SK-N-SH (cell line): ENCODE results near the gene LSS. TPM values are rescaled to one million over a fixed set of nuclear protein-coding genes. Genes with fewer than 3 reads are reported as not detected.
"Not testable (repeated sequence)": the region's sequence is repeated elsewhere in the genome, so short reads cannot be mapped to it uniquely, and the experiment has no call there.

Source experiments
- CTCF ChIA-PET: fragments of 300-600, 350-600 bp; formaldehyde crosslinking; extraction: SDS; loops from one replicate; lab custom pipeline; 2021; lab: Yijun Ruan, JAX
- POLR2A ChIA-PET: fragments of 350-600 bp; sonication (Branson Sonifier 250); formaldehyde crosslinking; extraction: SDS; loops from one replicate; lab custom pipeline; 2020; ENCODE audit warnings: antibody characterized with exemption, inconsistent platforms; lab: Yijun Ruan, JAX
- DNase-seq: peaks from one replicate; pipeline ENCODE4 v3.0.0; 2012
- H2AFZ ChIP-seq: fragments of 200-600 bp; sonication (generic); 2 replicates; pipeline ENCODE4 v1.8.1; 2016; ENCODE audit warnings: antibody characterized with exemption, mild to moderate bottlenecking, low read depth
- H3F3A ChIP-seq: fragments of 200-600 bp; sonication (generic); replicated peaks from 2 replicates; pipeline ENCODE3; 2016; ENCODE audit warnings: antibody characterized with exemption, mild to moderate bottlenecking; ENCODE audit not compliant: insufficient read depth
- H3K27ac ChIP-seq, 2 experiments: fragments of 200-500 bp in 1 of 2; fragments of 200-600 bp in 1 of 2; sonication (Bioruptor generic) in 1 of 2; sonication (generic), shearing (Covaris generic) in 1 of 2; 2 replicates each; pipeline versions ENCODE4 v1.5.1 to v1.6.1; 2014 to 2016; ENCODE audit warnings: low read depth in 2 of 2, inconsistent platforms in 1 of 2, low read length in 1 of 2, mild to moderate bottlenecking in 1 of 2, mixed read lengths in 1 of 2
- H3K27me3 ChIP-seq: fragments of 200-600 bp; sonication (generic), shearing (Covaris generic); 2 replicates; pipeline ENCODE4 v1.6.1; 2016; ENCODE audit warnings: mixed run types; ENCODE audit not compliant: insufficient read depth
- H3K36me3 ChIP-seq, 2 experiments: fragments of 200-500 bp in 1 of 2; fragments of 200-600 bp in 1 of 2; sonication (Bioruptor generic) in 1 of 2; sonication (generic) in 1 of 2; replicated peaks in 1 of 2; 2 replicates each; pipeline versions ENCODE3 to v1.5.1; 2014 to 2016; ENCODE audit warnings: low read length in 1 of 2, mild to moderate bottlenecking in 1 of 2; ENCODE audit not compliant: insufficient read depth in 2 of 2, control insufficient read depth in 1 of 2
- H3K4me1 ChIP-seq, 2 experiments: fragments of 200-500 bp in 1 of 2; fragments of 200-600 bp in 1 of 2; sonication (Bioruptor generic) in 1 of 2; sonication (generic), shearing (Covaris generic) in 1 of 2; 2 replicates each; pipeline versions ENCODE4 v1.5.1 to v1.6.1; 2014 to 2016; ENCODE audit warnings: low read depth in 1 of 2, low read length in 1 of 2, mixed run types in 1 of 2; ENCODE audit not compliant: insufficient read depth in 2 of 2, control insufficient read depth in 1 of 2
- H3K4me2 ChIP-seq: fragments of 200-600 bp; sonication (generic), shearing (Covaris generic); 2 replicates; pipeline ENCODE4 v1.6.1; 2017; ENCODE audit warnings: mixed run types
- H3K4me3 ChIP-seq, 2 experiments: fragments of 200-500 bp in 1 of 2; fragments of 200-600 bp in 1 of 2; sonication (Bioruptor generic) in 1 of 2; sonication (generic), shearing (Covaris generic) in 1 of 2; 2 replicates each; pipeline versions ENCODE4 v1.5.1 to v1.8.1; 2014 to 2016; ENCODE audit warnings: low read depth in 2 of 2, inconsistent platforms in 1 of 2, low read length in 1 of 2, mild to moderate bottlenecking in 1 of 2, mixed read lengths in 1 of 2, moderate library complexity in 1 of 2
- H3K79me2 ChIP-seq: fragments of 200-600 bp; sonication (generic); 2 replicates; pipeline ENCODE4 v1.8.1; 2017; ENCODE audit warnings: mild to moderate bottlenecking; ENCODE audit not compliant: insufficient read depth
- H3K9ac ChIP-seq: fragments of 200-600 bp; sonication (generic); 2 replicates; pipeline ENCODE4 v1.6.1; 2017; ENCODE audit warnings: mixed run types
- H3K9me2 ChIP-seq: fragments of 200-600 bp; sonication (generic); 2 replicates; pipeline ENCODE4 v1.6.1; 2017; ENCODE audit warnings: mixed run types
- H3K9me3 ChIP-seq: fragments of 200-600 bp; sonication (generic); 2 replicates; pipeline ENCODE4 v1.6.1; 2017; ENCODE audit warnings: mixed run types, mild to moderate bottlenecking, moderate library complexity
- H4K20me1 ChIP-seq: fragments of 200-600 bp; sonication (generic); 2 replicates; pipeline ENCODE4 v1.6.1; 2017; ENCODE audit warnings: mild to moderate bottlenecking, mixed run types; ENCODE audit not compliant: insufficient read depth
- EZH2phosphoT487 ChIP-seq: fragments of 200-600 bp; sonication (generic); IDR thresholded peaks from 2 replicates; pipeline ENCODE4 v1.6.1; 2017; ENCODE audit warnings: low read depth, mixed run types, mild to moderate bottlenecking, antibody characterized with exemption, moderate library complexity, borderline replicate concordance
- FOXM1 ChIP-seq: IDR thresholded peaks from 2 replicates; pipeline ENCODE4 v1.4.0; 2012; ENCODE audit warnings: low read depth, mild to moderate bottlenecking
- MXI1 ChIP-seq: IDR thresholded peaks from 2 replicates; pipeline ENCODE4 v1.6.1; 2012; ENCODE audit warnings: mild to moderate bottlenecking, low read depth, low read length, improper control_type of control experiment
- POLR2AphosphoS5 ChIP-seq: IDR thresholded peaks from 2 replicates; pipeline ENCODE4 v1.6.1; 2012; ENCODE audit warnings: low read depth, low read length
- WGBS: methylation state at CpG from one replicate; pipeline ENCODE4 v1.1.6; 2017; ENCODE audit warnings: low lambda C conversion rate; 5-methylcytosine and 5-hydroxymethylcytosine counted together
- polyA plus RNA-seq, 3 experiments: library from polyadenylated mRNA; depleted of rRNA; stranded (reverse); fragments of >200 nt; gene quantifications; 2 replicates each; pipeline ENCODE4 v1.2.3, GENCODE V29; 2012
- TF ChIP-seq, protein P1 (sequence below): fragments of 200-600 bp; sonication (generic); IDR thresholded peaks from 2 replicates; pipeline ENCODE4 v1.6.1; 2017; ENCODE audit warnings: antibody characterized with exemption, mild to moderate bottlenecking, moderate library complexity
- TF ChIP-seq, protein P2 (sequence below): IDR thresholded peaks from 2 replicates; pipeline ENCODE4; 2012
- TF ChIP-seq, protein P3 (sequence below): fragments of 150-350 bp; IDR thresholded peaks from 2 replicates; pipeline ENCODE4 v1.6.1; 2016; ENCODE audit warnings: mild to moderate bottlenecking, low read depth, low read length

LSS gene
- polyA plus RNA-seq, 1 of the 3 experiments (the other 2 are of a cell fraction) = 38.7 TPM

DNA sequence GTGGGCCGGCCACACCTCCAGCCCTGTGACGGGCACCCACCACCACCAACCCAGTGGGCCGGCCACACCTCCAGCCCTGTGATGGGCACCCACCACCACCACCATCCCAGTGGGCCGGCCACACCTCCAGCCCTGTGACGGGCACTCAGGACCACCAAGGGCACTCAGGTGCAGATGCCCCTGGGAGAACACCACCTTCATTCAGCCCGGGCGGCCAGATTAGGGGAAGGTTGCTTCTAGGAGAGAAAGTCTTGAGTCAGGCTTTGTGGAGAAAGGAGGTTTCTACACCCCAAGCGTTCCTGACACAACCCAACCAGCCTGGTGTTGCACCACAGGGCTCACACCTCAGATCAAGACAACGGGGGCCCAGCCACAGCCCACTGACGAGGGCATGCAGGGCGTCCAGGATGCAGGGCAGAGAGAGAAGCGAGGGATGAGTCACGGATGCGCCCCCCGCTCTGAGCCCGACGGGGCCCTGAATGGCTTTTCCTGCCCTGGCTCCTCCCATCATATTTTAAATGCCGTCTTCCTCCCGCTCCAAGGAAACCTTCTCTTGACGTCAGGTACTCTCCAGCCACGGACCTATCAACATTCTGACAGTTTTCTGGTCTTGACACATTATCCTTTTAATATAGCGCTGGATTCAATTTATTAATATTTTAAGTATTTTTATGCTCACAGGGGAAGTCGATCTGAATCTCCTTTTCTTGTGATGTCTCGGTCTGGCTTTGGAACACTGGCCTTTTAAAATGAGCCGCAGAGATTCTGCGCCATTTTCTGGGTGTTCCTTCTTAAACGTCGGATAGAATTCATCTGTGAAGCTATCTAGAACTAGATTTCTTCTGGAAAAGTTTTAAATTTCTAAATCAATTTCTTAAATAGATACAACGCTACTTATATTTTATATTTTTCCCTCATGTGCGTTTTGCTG lies 43.7 kb downstream of the LSS start:
- Histone ChIP-seq H3K4me2 (peak overlapping the region; percentile 72; the same call in 1 of the 2 replicates), H3K4me1 (peaks cover 16 to 28% of the 10 kb centered on the region in 2 experiments), H2AFZ (peak overlapping the region; percentile 72; the same call in 1 of the 2 replicates), H3K9ac (peak overlapping the region; percentile 50; the same call in 1 of the 2 replicates), H3K79me2 (no peaks in the 10 kb centered on the region), H3K27ac (peak overlapping the region; percentile 58), H3F3A (peaks cover 10% of the 10 kb centered on the region), H4K20me1 (no peaks in the 10 kb centered on the region), H3K4me3 (peak overlapping the region; percentile 55 to 58), H3K36me3 (no peaks in the 10 kb centered on the region), H3K9me3 (no peaks in the 10 kb centered on the region), H3K9me2 (no peaks in the 10 kb centered on the region), H3K27me3 (no peaks in the 10 kb centered on the region)
- DNase-seq = peak; percentile 78
- TF ChIP-seq, protein P1, sequence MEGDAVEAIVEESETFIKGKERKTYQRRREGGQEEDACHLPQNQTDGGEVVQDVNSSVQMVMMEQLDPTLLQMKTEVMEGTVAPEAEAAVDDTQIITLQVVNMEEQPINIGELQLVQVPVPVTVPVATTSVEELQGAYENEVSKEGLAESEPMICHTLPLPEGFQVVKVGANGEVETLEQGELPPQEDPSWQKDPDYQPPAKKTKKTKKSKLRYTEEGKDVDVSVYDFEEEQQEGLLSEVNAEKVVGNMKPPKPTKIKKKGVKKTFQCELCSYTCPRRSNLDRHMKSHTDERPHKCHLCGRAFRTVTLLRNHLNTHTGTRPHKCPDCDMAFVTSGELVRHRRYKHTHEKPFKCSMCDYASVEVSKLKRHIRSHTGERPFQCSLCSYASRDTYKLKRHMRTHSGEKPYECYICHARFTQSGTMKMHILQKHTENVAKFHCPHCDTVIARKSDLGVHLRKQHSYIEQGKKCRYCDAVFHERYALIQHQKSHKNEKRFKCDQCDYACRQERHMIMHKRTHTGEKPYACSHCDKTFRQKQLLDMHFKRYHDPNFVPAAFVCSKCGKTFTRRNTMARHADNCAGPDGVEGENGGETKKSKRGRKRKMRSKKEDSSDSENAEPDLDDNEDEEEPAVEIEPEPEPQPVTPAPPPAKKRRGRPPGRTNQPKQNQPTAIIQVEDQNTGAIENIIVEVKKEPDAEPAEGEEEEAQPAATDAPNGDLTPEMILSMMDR = no peak
- no peak for TF ChIP-seq FOXM1
- TF ChIP-seq POLR2AphosphoS5 = no peak
- TF ChIP-seq, protein P2, sequence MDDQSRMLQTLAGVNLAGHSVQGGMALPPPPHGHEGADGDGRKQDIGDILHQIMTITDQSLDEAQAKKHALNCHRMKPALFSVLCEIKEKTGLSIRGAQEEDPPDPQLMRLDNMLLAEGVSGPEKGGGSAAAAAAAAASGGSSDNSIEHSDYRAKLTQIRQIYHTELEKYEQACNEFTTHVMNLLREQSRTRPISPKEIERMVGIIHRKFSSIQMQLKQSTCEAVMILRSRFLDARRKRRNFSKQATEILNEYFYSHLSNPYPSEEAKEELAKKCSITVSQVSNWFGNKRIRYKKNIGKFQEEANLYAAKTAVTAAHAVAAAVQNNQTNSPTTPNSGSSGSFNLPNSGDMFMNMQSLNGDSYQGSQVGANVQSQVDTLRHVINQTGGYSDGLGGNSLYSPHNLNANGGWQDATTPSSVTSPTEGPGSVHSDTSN = peak; percentile 98; the same call in 1 of the 2 replicates
- peak; percentile 14; the same call in 1 of the 2 replicates for TF ChIP-seq MXI1
- ChIA-PET POLR2A (no interaction called here), CTCF (no interaction called here)
- WGBS = 48% methylated on average over 29 of the region's 30 CpGs

DNA sequence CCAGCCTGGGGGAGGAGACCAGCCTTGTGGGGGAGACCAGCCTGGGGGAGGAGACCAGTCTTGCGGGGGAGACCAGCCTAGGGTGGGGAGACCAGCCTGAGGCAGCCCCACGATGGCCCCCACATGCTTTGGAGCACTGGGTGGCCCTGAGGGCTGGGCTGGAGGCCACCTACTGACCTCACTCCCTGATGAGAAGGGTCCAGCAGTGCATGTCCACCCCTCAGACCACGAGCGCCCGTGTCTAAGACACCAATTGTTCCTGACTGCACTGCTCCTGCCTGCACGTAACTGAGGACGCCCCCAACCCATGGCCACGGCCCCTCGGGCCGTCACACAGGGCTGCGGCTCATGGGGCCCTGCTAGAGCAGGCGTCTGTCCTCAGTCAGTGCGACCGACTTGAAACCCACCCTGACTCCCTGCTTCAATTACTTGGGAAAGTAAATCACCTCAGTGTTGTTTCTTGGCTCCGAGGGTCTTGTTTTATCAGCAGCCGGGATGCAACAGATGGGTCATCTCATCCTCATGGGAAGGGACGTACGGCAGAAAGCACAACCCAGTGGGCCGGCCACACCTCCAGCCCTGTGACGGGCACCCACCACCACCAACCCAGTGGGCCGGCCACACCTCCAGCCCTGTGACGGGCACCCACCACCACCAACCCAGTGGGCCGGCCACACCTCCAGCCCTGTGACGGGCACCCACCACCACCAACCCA lies 44.5 kb downstream of the LSS start, which contains the start of gene SPATC1L:
Gene SPATC1L, minus strand, starts transcription at position 550 of the 715 bp plus-strand sequence. CDS start 1,643 bp downstream, outside the sequence.
- Histone ChIP-seq H3K9me3 (no peaks in the 10 kb centered on the region), H3K27ac (peak within 1 kb of the TSS; percentile 58), H3K27me3 (no peaks in the 10 kb centered on the region), H3K4me2 (peak within 1 kb of the TSS; percentile 76), H3K4me1 (peaks cover 12 to 20% of the 10 kb centered on the region in 2 experiments), H3K79me2 (no peaks in the 10 kb centered on the region), H2AFZ (peak within 1 kb of the TSS; percentile 74; the same call in 1 of the 2 replicates), H3F3A (peaks cover 10% of the 10 kb centered on the region), H3K4me3 (peak within 1 kb of the TSS; percentile 56 to 67)
- ChIA-PET CTCF (no interaction called here), POLR2A (no interaction called here)
- WGBS = 39% methylated on average over 8 of the region's 24 CpGs
- TF ChIP-seq MXI1 = peak; percentile 65
- no peak for TF ChIP-seq EZH2phosphoT487
- TF ChIP-seq, protein P3, sequence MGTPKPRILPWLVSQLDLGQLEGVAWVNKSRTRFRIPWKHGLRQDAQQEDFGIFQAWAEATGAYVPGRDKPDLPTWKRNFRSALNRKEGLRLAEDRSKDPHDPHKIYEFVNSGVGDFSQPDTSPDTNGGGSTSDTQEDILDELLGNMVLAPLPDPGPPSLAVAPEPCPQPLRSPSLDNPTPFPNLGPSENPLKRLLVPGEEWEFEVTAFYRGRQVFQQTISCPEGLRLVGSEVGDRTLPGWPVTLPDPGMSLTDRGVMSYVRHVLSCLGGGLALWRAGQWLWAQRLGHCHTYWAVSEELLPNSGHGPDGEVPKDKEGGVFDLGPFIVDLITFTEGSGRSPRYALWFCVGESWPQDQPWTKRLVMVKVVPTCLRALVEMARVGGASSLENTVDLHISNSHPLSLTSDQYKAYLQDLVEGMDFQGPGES = peak; percentile 42; the same call in 1 of the 2 replicates
- TF ChIP-seq, all 33 proteins: peak for 2
- Histone ChIP-seq H3K9ac (peak within 1 kb of the TSS; percentile 50; the same call in 1 of the 2 replicates), H4K20me1 (no peaks in the 10 kb centered on the region), H3K9me2 (no peaks in the 10 kb centered on the region), H3K36me3 (no peaks in the 10 kb centered on the region)
- DNase-seq = peak; percentile 82

DNA sequence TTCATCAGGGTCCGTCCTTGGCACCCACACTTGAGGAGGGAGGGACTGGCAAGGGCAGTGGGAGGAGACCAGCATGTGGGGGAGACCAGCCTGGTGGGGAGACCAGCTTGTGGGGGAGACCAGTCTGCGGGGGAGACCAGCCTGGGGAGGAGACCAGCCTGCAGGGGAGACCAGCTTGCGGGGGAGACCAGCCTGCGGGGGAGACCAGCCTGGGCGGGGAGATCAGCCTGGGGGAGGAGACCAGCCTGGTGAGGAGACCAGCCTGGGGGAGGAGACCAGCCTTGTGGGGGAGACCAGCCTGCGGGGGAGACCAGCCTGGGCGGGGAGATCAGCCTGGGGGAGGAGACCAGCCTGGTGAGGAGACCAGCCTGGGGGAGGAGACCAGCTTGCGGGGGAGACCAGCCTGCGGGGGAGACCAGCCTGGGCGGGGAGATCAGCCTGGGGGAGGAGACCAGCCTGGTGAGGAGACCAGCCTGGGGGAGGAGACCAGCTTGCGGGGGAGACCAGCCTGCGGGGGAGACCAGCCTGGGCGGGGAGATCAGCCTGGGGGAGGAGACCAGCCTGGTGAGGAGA lies 45.2 kb downstream of the LSS start:
- H3K27me3 ChIP-seq, H3K9me2 ChIP-seq, H4K20me1 ChIP-seq, H3F3A ChIP-seq, H3K36me3 ChIP-seq, H3K27ac ChIP-seq, DNase-seq, H3K4me2 ChIP-seq, H3K79me2 ChIP-seq, POLR2A ChIA-PET, H2AFZ ChIP-seq, H3K9me3 ChIP-seq, CTCF ChIA-PET, H3K9ac ChIP-seq: not testable (repeated sequence)
- 60% methylated on average over 3 of the region's 13 CpGs for WGBS
- H3K4me1 ChIP-seq = peaks cover 6 to 14% of the 10 kb centered on the region in 2 experiments; a peak in 3 of 4 replicates
- H3K4me3 ChIP-seq = peak overlapping the region in 1 of 2 experiments; percentile 56; a peak in 2 of 4 replicates
